Measurements from ENCODE around the gene USH1C. TPM values are rescaled to one million over a fixed set of nuclear protein-coding genes. Genes with fewer than 3 reads are reported as not detected.

The USH1C gene
- total RNA-seq, 4 donors from 2014 or later = 0.35 to 0.46 TPM; not detected in 2

GRCh38 chr11:17552392-17553248, 8.4 kb upstream of the USH1C start:
- Histone ChIP-seq H3K36me3 (no peaks in the 10 kb centered on the region), H3K27ac (no peak overlapping the region), H3K9me3 (no peaks in the 10 kb centered on the region), H3K27me3 (no peaks in the 10 kb centered on the region), H3K4me3 (no peak overlapping the region), H3K4me1 (no peaks in the 10 kb centered on the region)
- no peak for DNase-seq
- no peak for TF ChIP-seq POLR2A (IDR thresholded peaks at IDR 0.05)
- no peak for TF ChIP-seq CTCF (IDR thresholded peaks at IDR 0.05)
- intact Hi-C loops (cut with DNase I; ENCODE audit: low total_unique reads) = no loop called here

DNA sequence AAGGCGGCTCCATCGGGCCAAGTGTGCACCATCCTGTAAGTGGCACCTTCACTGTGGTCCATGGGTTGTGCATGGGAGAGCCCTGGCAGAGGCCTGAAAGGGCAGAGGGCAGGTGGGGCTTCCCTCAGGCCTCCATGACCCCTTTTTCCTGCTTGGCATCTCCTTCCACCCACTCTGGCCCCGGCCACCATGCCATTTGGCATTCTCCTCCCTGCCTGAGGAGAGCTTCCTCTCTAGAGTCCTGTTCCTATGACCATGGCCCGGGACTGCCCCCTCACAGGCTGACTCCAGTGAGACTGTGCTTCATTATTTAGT, 7.8 kb upstream of the USH1C start:
- TF ChIP-seq CTCF (IDR thresholded peaks at IDR 0.05) = no peak
- TF ChIP-seq POLR2A (IDR thresholded peaks at IDR 0.05) = no peak
- Histone ChIP-seq H3K9me3 (no peaks in the 10 kb centered on the region), H3K27ac (no peak overlapping the region), H3K27me3 (no peaks in the 10 kb centered on the region), H3K4me1 (no peaks in the 10 kb centered on the region), H3K4me3 (no peak overlapping the region), H3K36me3 (no peaks in the 10 kb centered on the region)
- intact Hi-C loops (cut with DNase I; ENCODE audit: low total_unique reads) = no loop called here
- DNase-seq = no peak

DNA sequence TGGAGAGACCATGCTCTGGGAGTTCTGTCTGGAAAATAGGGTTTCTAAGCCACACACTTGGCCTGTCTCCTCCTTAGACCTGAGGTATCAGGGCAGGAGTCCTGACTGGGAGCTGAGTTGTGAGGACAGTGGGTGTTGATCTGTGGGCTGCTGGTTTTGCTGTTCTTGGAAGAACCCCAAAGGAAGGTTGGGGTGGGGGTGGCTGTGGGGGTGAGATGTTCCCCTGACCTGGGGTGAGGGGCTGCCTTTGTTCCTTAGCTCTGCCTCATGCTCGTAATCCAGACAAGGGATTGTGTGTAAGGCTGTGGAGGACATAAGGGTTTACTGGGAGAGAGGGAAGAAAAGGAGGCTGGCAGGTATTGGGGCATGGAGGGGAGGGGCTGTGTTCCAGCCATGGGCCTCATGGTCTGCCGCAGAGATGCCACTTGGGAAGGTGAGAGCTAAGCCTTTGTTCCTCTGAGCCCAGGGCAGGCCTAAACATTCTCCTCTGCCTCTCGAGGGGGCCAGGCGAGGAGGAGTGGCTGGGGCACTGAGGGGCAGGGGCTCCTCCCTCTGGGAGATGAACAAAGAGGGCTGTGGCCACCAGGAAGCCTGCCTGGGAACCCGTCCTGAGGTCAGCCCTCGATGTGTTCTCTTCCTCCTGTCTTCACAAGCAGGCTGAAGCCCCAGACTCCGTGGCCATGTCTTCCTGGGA, 7.3 kb upstream of the USH1C start:
- H3K9me3 ChIP-seq = no peaks in the 10 kb centered on the region
- no peak overlapping the region for H3K4me3 ChIP-seq
- no peaks in the 10 kb centered on the region for H3K27me3 ChIP-seq
- H3K4me1 ChIP-seq = no peaks in the 10 kb centered on the region
- H3K36me3 ChIP-seq = no peaks in the 10 kb centered on the region
- TF ChIP-seq CTCF (IDR thresholded peaks at IDR 0.05) (no peak), POLR2A (IDR thresholded peaks at IDR 0.05) (no peak)
- H3K27ac ChIP-seq = no peak overlapping the region
- DNase-seq = no peak
- intact Hi-C loops (cut with DNase I; ENCODE audit: low total_unique reads) = no loop called here

- H3K4me1 ChIP-seq = no peaks in the 10 kb centered on the region
- no peak for DNase-seq
- H3K4me3 ChIP-seq = no peak overlapping the region
- intact Hi-C loops (cut with DNase I; ENCODE audit: low total_unique reads) = no loop called here
- H3K27ac ChIP-seq = no peak overlapping the region
- H3K27me3 ChIP-seq = no peaks in the 10 kb centered on the region
- no peaks in the 10 kb centered on the region for H3K9me3 ChIP-seq
- H3K36me3 ChIP-seq = no peaks in the 10 kb centered on the region
- TF ChIP-seq POLR2A (IDR thresholded peaks at IDR 0.05) (no peak), CTCF (IDR thresholded peaks at IDR 0.05) (no peak)
Observed at GRCh38 chr11:17550450-17551346, 6.5 kb upstream of the USH1C start.

All from uterus (tissue), 4 donors.